GM12874 (cell line): ENCODE results near the gene SMPD1.

ENCODE experiments used
- TF ChIP-seq, protein P1 (sequence below): IDR thresholded peaks from 2 replicates; pipeline ENCODE4 v1.5.1; 2011; ENCODE audit warnings: low read depth, mild to moderate bottlenecking, control low read depth, low read length, moderate library complexity; ENCODE audit not compliant: insufficient read depth

SMPD1 gene

DNA sequence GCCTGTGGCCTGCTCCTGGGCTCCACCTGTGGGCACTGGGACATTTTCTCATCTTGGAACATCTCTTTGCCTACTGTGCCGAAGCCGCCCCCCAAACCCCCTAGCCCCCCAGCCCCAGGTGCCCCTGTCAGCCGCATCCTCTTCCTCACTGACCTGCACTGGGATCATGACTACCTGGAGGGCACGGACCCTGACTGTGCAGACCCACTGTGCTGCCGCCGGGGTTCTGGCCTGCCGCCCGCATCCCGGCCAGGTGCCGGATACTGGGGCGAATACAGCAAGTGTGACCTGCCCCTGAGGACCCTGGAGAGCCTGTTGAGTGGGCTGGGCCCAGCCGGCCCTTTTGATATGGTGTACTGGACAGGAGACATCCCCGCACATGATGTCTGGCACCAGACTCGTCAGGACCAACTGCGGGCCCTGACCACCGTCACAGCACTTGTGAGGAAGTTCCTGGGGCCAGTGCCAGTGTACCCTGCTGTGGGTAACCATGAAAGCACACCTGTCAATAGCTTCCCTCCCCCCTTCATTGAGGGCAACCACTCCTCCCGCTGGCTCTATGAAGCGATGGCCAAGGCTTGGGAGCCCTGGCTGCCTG lies 1.4 kb downstream of the SMPD1 start:
- TF ChIP-seq, protein P1, sequence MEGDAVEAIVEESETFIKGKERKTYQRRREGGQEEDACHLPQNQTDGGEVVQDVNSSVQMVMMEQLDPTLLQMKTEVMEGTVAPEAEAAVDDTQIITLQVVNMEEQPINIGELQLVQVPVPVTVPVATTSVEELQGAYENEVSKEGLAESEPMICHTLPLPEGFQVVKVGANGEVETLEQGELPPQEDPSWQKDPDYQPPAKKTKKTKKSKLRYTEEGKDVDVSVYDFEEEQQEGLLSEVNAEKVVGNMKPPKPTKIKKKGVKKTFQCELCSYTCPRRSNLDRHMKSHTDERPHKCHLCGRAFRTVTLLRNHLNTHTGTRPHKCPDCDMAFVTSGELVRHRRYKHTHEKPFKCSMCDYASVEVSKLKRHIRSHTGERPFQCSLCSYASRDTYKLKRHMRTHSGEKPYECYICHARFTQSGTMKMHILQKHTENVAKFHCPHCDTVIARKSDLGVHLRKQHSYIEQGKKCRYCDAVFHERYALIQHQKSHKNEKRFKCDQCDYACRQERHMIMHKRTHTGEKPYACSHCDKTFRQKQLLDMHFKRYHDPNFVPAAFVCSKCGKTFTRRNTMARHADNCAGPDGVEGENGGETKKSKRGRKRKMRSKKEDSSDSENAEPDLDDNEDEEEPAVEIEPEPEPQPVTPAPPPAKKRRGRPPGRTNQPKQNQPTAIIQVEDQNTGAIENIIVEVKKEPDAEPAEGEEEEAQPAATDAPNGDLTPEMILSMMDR: no peak

DNA sequence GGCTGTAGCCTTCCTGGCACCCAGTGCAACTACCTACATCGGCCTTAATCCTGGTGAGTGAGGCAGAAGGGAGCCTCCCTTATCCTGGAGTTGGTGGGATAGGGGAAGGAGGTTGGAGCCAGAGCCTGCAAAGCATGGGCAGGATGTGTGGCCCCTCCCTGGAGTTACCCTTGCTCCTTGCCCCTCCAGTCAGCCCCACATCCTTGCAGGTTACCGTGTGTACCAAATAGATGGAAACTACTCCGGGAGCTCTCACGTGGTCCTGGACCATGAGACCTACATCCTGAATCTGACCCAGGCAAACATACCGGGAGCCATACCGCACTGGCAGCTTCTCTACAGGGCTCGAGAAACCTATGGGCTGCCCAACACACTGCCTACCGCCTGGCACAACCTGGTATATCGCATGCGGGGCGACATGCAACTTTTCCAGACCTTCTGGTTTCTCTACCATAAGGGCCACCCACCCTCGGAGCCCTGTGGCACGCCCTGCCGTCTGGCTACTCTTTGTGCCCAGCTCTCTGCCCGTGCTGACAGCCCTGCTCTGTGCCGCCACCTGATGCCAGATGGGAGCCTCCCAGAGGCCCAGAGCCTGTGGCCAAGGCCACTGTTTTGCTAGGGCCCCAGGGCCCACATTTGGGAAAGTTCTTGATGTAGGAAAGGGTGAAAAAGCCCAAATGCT lies 3.9 kb downstream of the SMPD1 start:
- TF ChIP-seq, protein P1: no peak

DNA sequence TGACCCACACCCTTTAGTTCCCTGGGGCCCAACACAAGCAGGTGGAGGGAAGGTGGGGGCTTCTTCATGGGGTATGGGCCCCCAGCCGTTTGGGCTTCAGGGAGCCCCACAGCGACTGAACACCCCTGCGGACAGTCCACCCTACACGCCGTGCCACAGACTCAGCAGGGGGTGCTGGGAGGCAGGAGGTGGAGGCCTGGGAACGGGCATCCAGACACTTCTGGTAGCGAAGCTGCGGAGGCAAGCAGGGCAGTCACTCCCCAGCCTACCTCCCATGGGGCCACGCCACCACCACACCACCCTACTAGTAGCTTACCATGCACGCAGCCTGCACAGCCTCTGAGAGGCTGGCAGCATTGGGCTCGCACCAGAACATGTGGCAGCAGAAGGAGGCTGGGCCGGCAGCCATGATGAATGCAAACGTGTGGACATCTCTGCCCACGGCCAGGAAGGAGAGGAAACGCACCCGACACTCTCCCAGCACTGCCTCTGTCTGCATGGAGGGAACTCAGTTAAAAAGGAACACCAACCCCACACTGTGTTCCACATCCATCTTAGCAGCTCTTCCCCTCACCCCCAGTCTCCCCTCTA lies 5.3 kb downstream of the SMPD1 start:
- TF ChIP-seq, protein P1: no peak

DNA sequence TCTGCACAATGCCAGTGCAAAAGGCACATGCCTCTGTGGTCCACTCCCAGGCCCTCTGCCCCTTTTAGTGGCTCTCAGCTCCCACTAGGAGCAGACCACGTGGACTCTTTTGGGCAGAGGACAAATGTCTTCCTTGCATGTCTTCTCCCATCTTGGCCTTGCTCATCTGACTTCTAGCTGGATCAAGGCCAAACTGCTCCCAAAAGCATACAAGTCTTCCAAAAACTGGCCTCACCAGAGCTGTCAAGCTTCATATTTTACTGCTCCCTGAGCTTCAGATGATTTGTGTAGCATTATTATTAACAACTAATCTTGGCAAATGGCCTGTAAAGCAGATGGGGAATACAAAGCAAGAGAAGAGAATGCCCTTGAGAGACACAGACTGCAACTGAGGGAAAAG lies 6.9 kb downstream of the SMPD1 start:
- TF ChIP-seq, protein P1: no peak

DNA sequence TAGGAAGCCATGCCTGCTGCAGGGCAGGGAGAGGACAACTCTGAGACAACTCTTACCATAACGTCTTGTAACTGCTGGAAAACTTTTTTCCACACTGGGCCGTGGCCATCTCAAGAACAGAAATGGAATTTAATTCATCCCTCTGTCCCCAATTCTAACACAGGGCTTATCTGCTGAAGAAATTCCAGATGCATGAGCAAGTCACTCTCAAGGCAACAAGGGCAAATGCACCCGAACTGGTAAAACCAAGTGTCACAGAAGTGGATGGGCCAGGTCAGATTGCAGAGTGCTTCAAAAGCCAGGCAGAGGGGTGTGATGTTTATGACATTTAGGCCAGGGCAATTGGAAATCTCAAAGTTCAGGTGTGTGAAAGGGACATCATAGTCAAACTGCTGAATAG lies 7.4 kb downstream of the SMPD1 start:
- TF ChIP-seq, protein P1: no peak

DNA sequence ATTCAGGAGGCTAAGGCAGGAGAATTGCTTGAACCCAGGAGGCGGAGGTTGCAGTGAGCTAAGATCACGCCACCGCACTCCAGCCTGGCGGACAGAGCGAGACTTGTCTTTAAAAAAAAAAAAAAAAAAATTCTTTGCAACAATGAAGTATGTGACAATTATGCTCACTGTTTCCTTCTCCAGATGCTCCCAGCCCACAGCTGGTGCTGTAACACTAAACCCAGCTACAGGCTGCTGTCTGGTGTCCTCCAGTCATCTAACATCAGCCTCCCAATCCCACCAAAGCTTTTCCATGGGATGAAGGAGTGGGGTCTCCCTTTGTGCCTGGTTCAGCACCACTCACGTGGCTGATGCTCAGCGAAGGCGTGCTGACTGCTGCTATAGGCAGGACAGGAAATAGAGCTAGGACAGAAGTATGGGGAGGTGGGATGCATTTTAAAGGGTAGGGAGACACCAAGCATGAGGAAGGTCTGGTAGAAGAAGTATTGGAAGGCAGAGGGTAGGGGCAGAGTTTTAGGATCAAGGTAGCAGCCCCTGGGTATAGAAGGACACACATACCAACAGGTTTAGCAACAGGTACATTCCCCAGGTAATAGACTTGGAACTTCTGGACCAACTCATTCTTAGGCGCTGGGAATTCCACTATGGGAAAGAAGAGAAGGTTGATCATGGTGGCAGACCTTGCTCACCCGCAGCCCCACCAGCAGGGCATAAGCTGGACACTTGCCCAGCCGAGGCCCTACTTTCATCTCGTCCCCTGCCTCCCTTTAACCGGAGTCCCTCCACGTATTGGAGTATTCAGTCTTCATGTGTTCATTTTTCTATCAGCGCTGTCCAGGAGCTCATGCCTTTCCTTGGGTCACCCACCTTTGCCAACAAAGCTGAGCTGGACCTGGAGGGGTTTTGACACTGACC lies 10.4 kb downstream of the SMPD1 start:
- TF ChIP-seq, protein P1: no peak

DNA sequence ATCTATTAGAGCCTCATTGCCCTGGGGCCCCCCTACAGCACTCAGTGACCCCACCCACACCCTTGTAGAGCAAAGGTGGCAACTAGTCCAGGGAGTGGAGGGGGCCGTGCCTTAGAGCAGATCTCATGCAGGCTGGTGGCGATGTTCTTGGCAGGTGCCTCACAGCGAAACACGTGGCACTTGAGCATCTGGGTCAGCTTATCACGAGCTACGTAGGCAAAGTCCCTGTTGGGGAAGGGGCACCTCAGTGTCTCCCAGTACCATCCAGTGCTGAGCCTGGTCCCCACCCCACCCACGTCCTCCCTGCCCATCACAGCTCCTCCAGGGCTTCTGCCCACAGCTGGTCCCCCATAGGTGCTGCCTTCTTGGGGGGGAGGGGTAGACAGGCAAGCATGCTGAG lies 11.2 kb downstream of the SMPD1 start:
- TF ChIP-seq, protein P1: no peak
